ENCODE measurements around the gene MDM2. TPM values are rescaled to one million over a fixed set of nuclear protein-coding genes. Genes with fewer than 3 reads are reported as not detected.
"Not testable (repeated sequence)": the region's sequence is repeated elsewhere in the genome, so short reads cannot be mapped to it uniquely, and the experiment has no call there.

The MDM2 gene
- total RNA-seq, 1 experiment from 2014 or later: 85.5 TPM

DNA sequence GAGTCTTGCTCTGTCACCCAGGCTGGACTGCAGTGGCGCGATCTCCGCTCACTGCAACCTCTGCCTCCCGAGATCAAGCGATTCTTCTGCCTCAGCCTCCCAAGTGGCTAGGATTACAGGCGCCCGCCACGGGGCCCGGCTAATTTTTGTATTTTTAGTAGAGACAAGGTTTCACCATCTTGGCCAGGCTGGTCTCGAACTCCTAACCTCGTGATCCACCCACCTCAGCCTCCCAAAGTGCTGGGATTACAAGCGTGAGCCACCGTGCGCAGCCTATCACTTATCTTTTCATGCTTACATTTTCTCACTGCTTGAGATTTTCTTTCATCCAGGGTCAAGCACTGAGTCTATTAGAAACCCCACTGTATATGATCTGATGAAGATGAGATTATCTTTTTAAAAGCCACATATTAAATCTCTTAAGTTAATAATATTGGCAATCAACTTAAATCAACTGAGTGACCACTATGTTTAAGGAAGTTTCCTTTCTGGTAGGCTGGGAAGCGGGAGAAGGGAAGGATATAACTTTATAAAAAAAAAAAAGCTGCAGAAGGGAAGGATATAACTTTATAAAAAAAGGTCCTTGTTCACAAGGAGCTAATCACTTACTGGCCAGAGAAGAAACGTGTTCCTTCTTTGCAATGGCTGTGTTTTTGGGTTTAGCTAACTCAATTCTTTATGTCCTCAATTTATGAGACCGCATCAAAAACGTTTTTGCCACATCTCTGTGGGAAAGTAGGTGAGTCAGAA is 1.3 kb upstream of the MDM2 start:
- Histone ChIP-seq H3K27ac (peak overlapping the region; percentile 98; the same call in 1 of the 2 replicates), H3K4me1 (0 out of 2 replicates have a peak, but pooled peaks cover 2% of the 10 kb centered on the region), H3K4me3 (peak overlapping the region; percentile 95), H3K9me3 (replicated peaks) (no peaks in the 10 kb centered on the region), H3K27me3 (no peaks in the 10 kb centered on the region), H3K36me3 (peaks cover 19% of the 10 kb centered on the region)
- no peak for DNase-seq

DNA sequence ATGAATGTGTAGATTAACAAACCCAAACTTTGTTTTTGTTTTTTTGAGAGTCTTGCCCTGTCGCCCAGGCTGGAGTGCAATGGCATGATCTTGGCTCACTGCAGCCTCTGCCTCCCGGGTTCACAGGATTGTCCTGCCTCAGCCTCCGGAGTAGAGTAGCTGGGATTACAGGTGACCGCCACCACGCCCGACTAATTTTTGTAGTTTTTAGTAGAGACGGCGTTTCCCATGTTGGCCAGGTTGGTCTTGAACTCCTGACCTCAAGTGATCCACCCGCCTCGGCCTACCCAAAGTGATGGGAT is 752 bp upstream of the MDM2 start:
- Histone ChIP-seq H3K36me3 (peaks cover 20% of the 10 kb centered on the region), H3K27ac (peak overlapping the region; percentile 98), H3K4me3 (peak overlapping the region; percentile 95)
- H3K4me1 ChIP-seq; DNase-seq; H3K9me3 ChIP-seq (replicated peaks); H3K27me3 ChIP-seq: not testable (repeated sequence)

DNA sequence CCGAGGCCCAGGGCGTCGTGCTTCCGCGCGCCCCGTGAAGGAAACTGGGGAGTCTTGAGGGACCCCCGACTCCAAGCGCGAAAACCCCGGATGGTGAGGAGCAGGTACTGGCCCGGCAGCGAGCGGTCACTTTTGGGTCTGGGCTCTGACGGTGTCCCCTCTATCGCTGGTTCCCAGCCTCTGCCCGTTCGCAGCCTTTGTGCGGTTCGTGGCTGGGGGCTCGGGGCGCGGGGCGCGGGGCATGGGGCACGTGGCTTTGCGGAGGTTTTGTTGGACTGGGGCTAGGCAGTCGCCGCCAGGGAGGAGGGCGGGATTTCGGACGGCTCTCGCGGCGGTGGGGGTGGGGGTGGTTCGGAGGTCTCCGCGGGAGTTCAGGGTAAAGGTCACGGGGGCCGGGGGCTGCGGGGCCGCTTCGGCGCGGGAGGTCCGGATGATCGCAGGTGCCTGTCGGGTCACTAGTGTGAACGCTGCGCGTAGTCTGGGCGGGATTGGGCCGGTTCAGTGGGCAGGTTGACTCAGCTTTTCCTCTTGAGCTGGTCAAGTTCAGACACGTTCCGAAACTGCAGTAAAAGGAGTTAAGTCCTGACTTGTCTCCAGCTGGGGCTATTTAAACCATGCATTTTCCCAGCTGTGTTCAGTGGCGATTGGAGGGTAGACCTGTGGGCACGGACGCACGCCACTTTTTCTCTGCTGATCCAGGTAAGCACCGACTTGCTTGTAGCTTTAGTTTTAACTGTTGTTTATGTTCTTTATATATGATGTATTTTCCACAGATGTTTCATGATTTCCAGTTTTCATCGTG is 612 bp downstream of the MDM2 start:
- Histone ChIP-seq H3K27me3 (no peaks in the 10 kb centered on the region), H3K9me3 (replicated peaks) (no peaks in the 10 kb centered on the region), H3K36me3 (peaks cover 34% of the 10 kb centered on the region), H3K27ac (peak overlapping the region; percentile 98), H3K4me1 (0 out of 2 replicates have a peak, but pooled peaks cover 2% of the 10 kb centered on the region), H3K4me3 (peak overlapping the region; percentile 95)
- peak; percentile 86 to 89 for DNase-seq

DNA sequence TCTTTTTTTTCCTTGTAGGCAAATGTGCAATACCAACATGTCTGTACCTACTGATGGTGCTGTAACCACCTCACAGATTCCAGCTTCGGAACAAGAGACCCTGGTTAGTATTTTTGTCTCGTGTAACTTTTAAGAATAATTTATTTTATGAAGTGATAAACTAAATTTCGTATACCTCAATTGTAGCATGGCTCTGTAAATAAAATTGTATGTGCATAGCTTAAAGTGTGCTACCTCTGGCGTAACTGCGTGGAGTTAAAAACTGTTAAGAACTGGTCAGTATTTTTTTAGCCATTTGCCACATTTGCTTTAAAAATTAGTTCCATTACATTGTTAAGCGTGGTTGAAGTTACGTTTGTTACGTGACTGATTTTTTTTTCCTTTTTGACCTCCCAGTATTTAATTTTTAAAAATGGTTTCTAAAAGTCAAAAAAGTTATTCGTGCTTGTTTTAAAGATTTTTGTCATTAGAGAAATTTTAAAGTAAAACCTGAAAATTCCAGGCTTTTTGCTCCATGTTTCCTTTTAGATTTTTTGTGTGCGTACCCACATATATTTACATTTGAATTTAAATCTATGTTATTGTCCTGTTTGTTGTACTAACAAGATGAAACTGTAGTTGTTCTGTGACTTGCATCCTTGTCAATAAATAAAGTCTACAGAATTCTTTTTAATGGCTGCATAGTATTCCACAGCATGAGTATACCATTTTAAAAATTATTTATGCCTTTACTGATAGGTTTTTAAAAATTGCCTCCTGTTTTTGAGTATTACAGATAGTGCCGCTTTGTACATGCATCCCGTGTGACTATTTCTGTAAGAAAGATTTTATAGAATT is 1.4 kb downstream of the MDM2 start:
- Histone ChIP-seq H3K4me3 (peak overlapping the region; percentile 95), H3K9me3 (replicated peaks) (no peaks in the 10 kb centered on the region), H3K36me3 (peaks cover 40% of the 10 kb centered on the region), H3K4me1 (0 out of 2 replicates have a peak, but pooled peaks cover 2% of the 10 kb centered on the region), H3K27me3 (no peaks in the 10 kb centered on the region), H3K27ac (peak overlapping the region; percentile 98)
- DNase-seq: no peak

DNA sequence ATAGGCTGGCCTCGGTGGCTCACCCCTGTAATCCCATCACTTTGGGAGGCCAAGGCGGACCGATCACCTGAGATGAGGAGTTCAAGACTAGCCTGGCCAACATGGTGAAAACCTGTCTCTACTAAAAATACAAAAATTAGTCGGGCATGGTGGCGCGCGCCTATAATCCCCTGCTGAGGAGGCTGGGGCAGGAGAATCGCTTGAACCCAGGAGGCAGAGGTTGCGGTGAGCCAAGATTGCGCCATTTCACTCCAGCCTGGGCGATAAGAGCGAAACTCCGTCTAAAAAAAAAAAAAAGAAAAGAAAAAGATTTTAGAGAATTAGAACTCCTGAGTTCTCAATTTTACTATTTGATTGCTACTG is 2.0 kb downstream of the MDM2 start:
- not testable (repeated sequence) for H3K4me1 ChIP-seq; DNase-seq; H3K4me3 ChIP-seq; H3K9me3 ChIP-seq (replicated peaks); H3K27me3 ChIP-seq; H3K27ac ChIP-seq
- H3K36me3 ChIP-seq: peaks cover 46% of the 10 kb centered on the region

DNA sequence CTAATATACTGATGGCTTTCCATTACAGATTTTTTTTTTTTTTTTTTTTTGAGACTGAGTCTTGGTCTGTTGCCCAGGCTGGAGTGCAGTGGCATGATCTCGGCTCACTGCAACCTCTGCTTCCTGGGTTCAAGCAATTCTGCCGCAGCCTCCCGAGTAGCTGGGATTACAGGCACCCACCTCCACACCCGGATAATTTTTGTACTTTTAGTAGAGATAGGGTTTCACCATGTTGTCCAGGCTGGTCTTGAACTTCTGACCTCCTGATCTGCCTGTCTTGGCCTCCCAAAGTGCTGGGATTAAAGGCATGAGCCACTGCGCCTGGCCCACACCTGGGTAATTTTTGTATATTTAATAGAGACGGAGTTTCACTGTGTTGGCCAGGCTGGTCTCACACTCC is 3.6 kb downstream of the MDM2 start:
- not testable (repeated sequence) for H3K27me3 ChIP-seq; H3K4me3 ChIP-seq; H3K4me1 ChIP-seq; H3K27ac ChIP-seq; H3K9me3 ChIP-seq (replicated peaks); DNase-seq
- peaks cover 57% of the 10 kb centered on the region for H3K36me3 ChIP-seq

DNA sequence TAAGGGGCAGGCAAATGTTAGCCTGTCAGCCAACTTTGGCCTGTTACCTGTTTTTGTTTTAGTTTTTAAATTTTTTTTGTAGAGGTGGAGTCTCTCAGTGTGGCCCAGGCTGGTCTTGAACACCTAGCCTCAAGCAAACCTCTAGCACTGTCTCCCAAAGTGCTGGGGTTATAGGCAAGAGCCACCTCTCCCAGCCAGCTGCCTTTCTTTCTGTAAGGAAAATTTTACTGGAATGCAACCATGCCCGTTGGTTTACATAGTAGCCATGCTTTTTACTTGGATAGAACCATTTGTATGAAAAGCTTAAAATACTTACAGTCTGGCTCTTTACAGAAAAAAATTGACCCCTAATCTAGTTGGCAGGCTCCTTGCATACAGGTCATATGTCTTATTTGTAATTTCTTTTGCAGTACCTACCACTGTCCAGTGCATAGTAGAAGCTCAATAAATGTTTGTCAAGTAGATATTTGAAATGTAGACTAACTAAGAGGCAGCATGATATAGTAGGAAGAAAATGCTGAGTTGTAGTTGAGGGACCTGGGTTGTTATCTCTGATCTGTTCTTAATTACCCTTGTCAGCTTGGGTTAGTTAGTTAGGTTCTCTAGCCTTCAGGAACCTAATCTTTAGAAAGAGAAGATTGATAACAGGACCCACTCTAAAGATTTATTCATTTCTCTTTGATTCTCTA is 4.7 kb downstream of the MDM2 start:
- DNase-seq: no peak
- peaks cover 65% of the 10 kb centered on the region for H3K36me3 ChIP-seq
- H3K27ac ChIP-seq: no peak overlapping the region
- no peak overlapping the region for H3K4me3 ChIP-seq
- no peaks in the 10 kb centered on the region for H3K27me3 ChIP-seq
- 0 out of 2 replicates have a peak, but pooled peaks cover 2% of the 10 kb centered on the region for H3K4me1 ChIP-seq
- H3K9me3 ChIP-seq (replicated peaks): no peaks in the 10 kb centered on the region

DNA sequence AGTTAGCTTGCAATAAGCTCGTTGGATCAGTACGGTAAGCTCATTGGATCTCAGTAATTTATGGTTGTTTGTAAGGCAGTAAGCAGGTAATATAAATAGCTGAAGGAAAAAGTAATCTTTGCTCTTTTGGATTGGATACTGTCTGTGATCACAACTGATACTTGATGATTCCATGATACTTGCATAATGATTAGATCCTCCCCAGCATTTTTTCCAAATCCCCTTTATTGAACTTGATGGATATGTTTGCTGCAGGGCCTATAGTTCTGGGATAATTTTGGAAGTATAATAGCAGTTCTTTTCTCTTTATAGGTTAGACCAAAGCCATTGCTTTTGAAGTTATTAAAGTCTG is 5.2 kb downstream of the MDM2 start:
- Histone ChIP-seq H3K4me3 (no peak overlapping the region), H3K36me3 (peaks cover 70% of the 10 kb centered on the region)

DNA sequence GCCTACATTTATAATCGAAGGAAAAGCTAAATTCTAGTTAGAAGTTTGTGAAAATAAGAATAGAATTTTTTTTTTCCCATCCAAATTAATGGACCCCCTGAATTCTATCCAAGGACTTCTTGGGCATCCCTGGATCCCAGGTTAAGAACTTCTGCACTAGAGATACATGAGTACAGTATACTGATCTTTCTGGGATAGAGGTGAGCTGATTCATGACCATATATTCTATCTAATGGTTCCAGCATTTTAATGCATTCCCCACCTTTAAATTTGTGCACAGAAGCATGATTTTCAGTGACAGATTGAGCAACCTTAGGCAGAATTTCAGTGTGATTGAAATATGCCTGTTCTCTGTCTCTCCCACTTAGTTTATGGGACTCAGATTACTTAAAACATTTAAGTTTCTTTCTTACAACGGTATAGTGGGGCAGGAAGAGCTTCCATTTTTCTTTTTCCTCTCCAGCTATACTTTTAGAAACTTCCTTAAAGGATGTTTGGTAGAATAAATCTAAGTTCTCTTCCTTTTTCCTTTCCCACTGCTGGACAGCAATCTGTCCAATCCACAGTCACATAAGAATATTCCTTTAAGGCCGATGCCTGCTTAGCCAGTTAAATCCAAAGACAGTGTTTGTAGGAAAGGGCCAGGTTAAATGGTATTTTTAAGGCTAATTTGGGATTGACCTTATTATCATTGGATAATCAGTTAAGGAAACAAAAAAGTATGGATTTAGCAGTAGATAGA is 6.7 kb downstream of the MDM2 start:
- Histone ChIP-seq H3K27me3 (no peaks in the 10 kb centered on the region), H3K4me3 (no peak overlapping the region), H3K27ac (no peak overlapping the region), H3K36me3 (peaks cover 74% of the 10 kb centered on the region), H3K4me1 (0 out of 2 replicates have a peak, but pooled peaks cover under 1% of the 10 kb centered on the region), H3K9me3 (replicated peaks) (no peaks in the 10 kb centered on the region)
- no peak for DNase-seq

More for the DNA sequence above, 5.2 kb downstream of the MDM2 start:
- no peak for DNase-seq
- H3K27ac ChIP-seq: no peak overlapping the region
- H3K9me3 ChIP-seq (replicated peaks): no peaks in the 10 kb centered on the region
- H3K27me3 ChIP-seq: no peaks in the 10 kb centered on the region
- 0 out of 2 replicates have a peak, but pooled peaks cover 2% of the 10 kb centered on the region for H3K4me1 ChIP-seq

DNA sequence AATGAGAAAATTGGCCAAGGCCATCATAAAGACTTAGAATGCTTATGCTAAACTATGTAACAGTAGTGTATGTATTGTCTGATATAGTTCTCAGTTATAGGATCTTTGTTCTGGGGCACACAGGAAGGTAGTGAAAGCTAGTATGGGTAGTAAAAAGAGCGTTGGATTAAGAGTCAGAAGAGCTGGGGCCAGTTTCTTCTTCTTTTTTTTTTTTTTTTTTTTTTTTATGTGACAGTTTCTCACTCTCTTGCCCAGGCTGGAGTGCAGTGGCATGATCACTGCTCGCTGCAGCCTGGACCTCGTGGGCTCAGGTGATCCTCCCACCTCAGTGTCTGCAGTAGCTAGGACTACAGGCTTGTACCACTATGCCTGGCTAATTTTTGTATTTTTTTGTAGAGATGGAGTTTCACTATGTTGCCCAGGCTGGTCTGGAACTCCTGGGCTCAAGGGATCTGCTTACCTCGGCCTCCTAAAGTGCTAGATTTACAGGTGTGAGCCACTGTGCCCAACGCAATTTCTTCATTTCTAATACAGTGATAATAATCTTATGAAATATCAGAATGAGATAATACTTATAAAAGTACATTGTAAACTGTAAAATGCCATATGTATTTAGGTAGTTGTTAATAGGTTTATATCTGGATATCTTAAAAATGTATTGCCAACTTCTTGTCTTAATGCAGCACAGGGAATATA is 7.4 kb downstream of the MDM2 start:
- Histone ChIP-seq H3K4me3 (no peak overlapping the region), H3K9me3 (replicated peaks) (no peaks in the 10 kb centered on the region), H3K4me1 (no peaks in the 10 kb centered on the region), H3K36me3 (peaks cover 73% of the 10 kb centered on the region), H3K27me3 (no peaks in the 10 kb centered on the region), H3K27ac (no peak overlapping the region)
- no peak for DNase-seq

DNA sequence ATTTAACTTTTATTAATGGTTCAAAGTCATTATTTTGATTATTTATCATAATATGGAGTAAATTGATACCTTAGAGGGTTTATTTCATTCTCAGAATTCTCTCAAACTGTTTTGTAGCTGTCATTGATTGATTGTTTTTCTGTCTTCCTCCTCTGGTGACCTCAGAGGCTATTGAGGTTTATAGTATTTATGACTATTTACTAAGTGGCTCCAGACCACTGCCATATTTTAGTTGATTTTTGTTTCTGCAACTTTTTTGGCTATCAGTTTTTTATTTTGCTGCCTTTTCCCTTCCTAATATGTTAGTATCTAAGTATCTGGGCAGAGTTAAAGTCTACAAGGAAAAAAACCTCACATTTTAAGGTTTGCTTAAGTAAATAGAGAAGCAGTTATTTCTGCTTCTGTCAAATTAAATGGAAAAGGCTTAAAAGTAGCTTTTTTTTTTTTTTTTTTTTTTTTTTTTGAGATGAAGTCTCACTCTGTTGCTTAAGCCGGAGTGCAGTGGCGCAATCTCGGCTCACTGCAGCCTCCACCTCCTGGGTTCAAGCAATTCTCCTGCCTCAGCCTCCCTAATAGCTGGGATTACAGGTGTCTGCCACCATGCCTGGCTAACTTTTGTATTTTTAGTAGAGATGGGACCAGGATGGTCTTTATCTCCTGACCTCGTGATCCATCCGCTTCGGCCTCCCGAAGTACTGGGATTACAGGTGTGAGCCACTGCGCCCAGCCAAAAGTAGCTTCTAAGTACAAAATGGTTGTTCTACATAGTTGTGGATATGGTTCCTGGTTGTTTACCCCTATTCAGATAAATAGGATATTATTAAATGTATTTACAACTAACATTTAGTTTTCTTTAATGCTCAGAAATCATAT is 8.2 kb downstream of the MDM2 start:
- no peak for DNase-seq
- Histone ChIP-seq H3K9me3 (replicated peaks) (no peaks in the 10 kb centered on the region), H3K27ac (no peak overlapping the region), H3K27me3 (no peaks in the 10 kb centered on the region), H3K4me3 (no peak overlapping the region), H3K4me1 (no peaks in the 10 kb centered on the region), H3K36me3 (peaks cover 72% of the 10 kb centered on the region)

DNA sequence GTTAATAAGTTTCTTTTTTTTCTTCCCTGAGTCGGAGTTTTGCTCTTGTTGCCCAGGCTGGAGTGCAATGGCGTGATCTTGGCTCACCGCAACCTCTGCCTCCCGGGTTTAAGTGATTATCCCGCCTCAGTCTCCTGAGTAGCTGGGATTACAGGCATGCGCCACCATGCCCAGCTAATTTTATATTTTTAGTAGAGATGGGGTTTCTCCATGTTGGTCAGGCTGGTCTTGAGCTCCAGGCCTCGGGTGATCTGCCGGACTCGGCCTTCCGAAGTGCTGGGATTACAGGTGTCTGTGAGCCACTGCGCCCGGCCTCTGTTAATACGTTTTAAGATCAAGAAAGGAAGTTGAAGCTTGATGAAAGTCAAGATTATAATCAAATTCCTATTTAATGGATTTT is 11.5 kb downstream of the MDM2 start:
- not testable (repeated sequence) for H3K27me3 ChIP-seq; DNase-seq; H3K9me3 ChIP-seq (replicated peaks); H3K27ac ChIP-seq; H3K4me3 ChIP-seq; H3K4me1 ChIP-seq
- peaks cover 77% of the 10 kb centered on the region for H3K36me3 ChIP-seq
